ENCODE data around the gene ZCCHC24.

GRCh38 chr10:79349072-79349491 is 96.3 kb downstream of the ZCCHC24 start:
- TF ChIP-seq POLR2AphosphoS5 (IDR thresholded peaks at IDR 0.05; ENCODE audit: low read depth, low read length) (no peak), POLR2A (IDR thresholded peaks at IDR 0.05; ENCODE audit: low read depth, low read length) (no peak), TAF1 (IDR thresholded peaks at IDR 0.05; ENCODE audit: borderline replicate concordance, low read depth, low read length) (no peak)
